C4-2B (cell line): ENCODE results near the gene CPZ.

Experiments used
- ZFX ChIP-seq: fragments of 450-650 bp; IDR thresholded peaks from 2 replicates; pipeline ENCODE4 v1.6.1; 2017
- TF ChIP-seq, protein P1 (sequence below): fragments of 450-650 bp; conservative IDR thresholded peaks from 2 replicates; pipeline ENCODE4 v1.5.1; 2017; ENCODE audit warnings: mild to moderate bottlenecking

DNA sequence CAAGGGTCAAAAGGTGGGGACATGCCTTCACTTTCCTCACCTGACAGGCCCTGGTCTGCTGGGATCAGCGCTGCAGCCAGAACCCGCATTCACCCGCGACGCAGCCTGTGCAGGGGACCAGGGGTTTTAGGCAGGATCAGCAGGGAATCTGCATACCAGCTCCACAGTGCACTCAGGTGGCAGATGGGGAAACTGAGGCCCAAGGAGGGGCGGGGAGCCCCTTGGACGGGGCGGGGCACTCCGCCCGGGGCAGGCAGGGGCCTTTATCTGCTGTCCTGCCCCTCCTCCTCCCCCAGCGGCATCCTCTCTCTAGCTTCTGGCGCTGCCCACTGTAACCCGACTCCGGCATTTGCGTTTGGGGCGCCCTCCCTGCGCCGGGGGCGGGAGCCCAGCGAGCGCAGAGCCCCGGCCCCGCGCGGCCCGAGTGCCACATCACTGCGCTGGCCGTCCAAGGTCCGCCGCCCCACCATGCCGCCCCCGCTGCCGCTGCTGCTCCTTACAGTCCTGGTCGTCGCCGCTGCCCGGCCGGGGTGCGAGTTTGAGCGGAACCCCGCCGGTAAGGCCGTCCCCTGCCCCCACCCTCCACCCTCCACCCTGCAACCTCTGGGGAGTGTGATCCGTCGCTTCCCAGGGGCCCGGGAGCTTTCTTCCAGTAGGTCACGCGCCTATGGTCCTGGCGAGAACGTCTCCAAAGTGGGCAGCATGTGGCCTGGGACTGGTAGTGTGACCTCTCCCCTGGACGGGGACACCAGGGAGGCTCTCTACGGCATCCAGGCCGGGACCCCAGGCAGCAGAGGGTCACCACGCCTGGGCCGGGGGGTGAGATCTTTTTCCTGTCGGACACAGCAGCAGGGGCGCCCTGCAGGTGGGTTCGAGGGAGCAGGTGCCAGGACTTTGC lies at the start of gene CPZ:
- TF ChIP-seq, protein P1, sequence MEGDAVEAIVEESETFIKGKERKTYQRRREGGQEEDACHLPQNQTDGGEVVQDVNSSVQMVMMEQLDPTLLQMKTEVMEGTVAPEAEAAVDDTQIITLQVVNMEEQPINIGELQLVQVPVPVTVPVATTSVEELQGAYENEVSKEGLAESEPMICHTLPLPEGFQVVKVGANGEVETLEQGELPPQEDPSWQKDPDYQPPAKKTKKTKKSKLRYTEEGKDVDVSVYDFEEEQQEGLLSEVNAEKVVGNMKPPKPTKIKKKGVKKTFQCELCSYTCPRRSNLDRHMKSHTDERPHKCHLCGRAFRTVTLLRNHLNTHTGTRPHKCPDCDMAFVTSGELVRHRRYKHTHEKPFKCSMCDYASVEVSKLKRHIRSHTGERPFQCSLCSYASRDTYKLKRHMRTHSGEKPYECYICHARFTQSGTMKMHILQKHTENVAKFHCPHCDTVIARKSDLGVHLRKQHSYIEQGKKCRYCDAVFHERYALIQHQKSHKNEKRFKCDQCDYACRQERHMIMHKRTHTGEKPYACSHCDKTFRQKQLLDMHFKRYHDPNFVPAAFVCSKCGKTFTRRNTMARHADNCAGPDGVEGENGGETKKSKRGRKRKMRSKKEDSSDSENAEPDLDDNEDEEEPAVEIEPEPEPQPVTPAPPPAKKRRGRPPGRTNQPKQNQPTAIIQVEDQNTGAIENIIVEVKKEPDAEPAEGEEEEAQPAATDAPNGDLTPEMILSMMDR = no peak
- no peak for TF ChIP-seq ZFX
